HepG2 (cell line): Measurements from ENCODE around the gene RPP25L.

Experiments
- GABPA ChIP-seq, 2 experiments: IDR thresholded peaks; 2 replicates each; pipeline ENCODE4 v1.6.1; 2011 to 2016; ENCODE audit warnings: low read depth in 2 of 2, low read length in 1 of 2, missing biosample characterization in 1 of 2, missing genetic modification characterization in 1 of 2
- HDAC2 ChIP-seq: sonication (generic); formaldehyde crosslinking; IDR thresholded peaks from 2 replicates; pipeline ENCODE4 v1.4.0; 2020; ENCODE audit warnings: missing genetic modification reagents
- NR2F6 ChIP-seq, 2 experiments: IDR thresholded peaks; 2 replicates each; pipeline ENCODE4 v1.6.1; 2016; ENCODE audit warnings: antibody characterized with exemption in 1 of 2, mild to moderate bottlenecking in 1 of 2
- ZNF230 ChIP-seq: sonication (generic); formaldehyde crosslinking; IDR thresholded peaks from 2 replicates; pipeline ENCODE4 v1.4.0; 2020; ENCODE audit warnings: mild to moderate bottlenecking, missing genetic modification reagents
- ZNF256 ChIP-seq: sonication (generic); formaldehyde crosslinking; conservative IDR thresholded peaks from 2 replicates; pipeline ENCODE4 v1.4.0; 2020; ENCODE audit warnings: missing genetic modification reagents
- ZNF350 ChIP-seq: sonication (generic); formaldehyde crosslinking; IDR thresholded peaks from 2 replicates; pipeline ENCODE4 v1.4.0; 2020; ENCODE audit warnings: mild to moderate bottlenecking, low read depth, missing genetic modification reagents, borderline replicate concordance
- TF ChIP-seq, protein P1 (sequence below): sonication (generic); formaldehyde crosslinking; IDR thresholded peaks from 2 replicates; pipeline ENCODE4 v1.4.0; 2020; ENCODE audit warnings: missing genetic modification reagents

DNA sequence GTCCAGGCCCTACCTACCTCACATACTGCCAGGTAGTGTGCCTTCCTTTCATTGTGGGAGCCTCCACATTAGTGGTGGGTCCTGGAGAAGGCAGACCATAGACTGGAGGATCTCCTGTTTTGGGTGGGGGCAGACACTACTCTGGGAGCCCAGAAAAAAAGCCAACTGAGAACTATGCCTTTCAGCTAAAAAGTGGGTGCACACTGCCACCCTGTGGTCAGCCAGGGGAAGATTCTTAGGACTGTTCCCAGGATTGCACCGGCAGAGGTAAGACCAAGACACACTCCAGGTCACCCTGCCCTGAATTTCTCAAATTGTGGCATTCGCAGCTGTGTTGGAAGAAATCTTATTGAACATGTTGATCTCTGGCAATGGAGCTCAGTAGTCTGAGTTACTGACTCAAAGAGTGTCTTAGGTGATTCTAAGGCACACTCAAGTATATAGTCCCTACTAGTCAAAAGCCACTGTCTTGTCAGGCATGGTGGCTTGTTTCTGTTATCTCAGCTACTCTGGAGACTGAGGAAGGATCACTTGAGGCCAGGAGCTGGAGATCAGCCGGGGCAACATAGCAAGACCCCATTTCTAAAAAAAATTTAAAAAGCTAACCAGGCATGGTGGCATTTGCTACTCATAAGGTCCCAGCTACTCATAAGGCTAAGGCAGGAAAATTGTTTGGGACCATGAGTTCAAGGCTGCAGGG is 22.1 kb upstream of the RPP25L start:
- TF ChIP-seq ZNF350 (CRISPR knock-in tag), result no peak
- TF ChIP-seq GABPA (IDR thresholded peaks at IDR 0.05; ENCODE audit: low read depth, low read length), result no peak
- TF ChIP-seq GABPA (CRISPR knock-in tag; IDR thresholded peaks at IDR 0.05; ENCODE audit: low read depth), result 0 out of 2 replicates have a peak, but pooled peaks have one; percentile 15
- TF ChIP-seq NR2F6 (IDR thresholded peaks at IDR 0.05), result no peak
- no peak for TF ChIP-seq NR2F6 (CRISPR knock-in tag; IDR thresholded peaks at IDR 0.05)
- no peak for TF ChIP-seq ZNF256 (CRISPR knock-in tag)
- TF ChIP-seq, protein P1, sequence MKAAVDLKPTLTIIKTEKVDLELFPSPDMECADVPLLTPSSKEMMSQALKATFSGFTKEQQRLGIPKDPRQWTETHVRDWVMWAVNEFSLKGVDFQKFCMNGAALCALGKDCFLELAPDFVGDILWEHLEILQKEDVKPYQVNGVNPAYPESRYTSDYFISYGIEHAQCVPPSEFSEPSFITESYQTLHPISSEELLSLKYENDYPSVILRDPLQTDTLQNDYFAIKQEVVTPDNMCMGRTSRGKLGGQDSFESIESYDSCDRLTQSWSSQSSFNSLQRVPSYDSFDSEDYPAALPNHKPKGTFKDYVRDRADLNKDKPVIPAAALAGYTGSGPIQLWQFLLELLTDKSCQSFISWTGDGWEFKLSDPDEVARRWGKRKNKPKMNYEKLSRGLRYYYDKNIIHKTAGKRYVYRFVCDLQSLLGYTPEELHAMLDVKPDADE (CRISPR knock-in tag), result no peak
- no peak for TF ChIP-seq HDAC2 (CRISPR knock-in tag)
- TF ChIP-seq ZNF230, result no peak
